Measurements from ENCODE around the gene CEP112. TPM values are rescaled to one million over a fixed set of nuclear protein-coding genes. Genes with fewer than 3 reads are reported as not detected.

CEP112 gene
- total RNA-seq, 1 donor from 2014 or later: 9.5 TPM

DNA sequence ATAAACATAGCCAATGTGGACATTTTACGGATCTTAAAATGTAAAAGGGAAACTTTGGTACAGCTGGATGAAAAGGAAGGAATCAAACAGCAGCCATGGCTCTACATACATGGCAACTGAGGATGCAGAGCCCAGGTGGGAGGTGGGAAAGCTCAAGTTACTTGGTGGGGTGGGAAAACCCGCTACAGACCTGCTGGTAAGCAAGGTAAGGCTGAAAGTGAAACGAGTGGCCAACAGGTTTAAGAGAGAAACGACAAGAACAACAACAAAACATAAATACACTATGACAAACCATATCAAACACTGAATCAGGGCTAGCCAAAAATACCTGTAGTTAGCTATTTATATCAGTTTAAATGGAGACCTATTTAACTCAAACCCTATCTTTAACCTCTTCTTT is 185.3 kb downstream of the CEP112 start:
- Mint-ChIP-seq H3K4me1 (ENCODE audit: unreplicated experiment) (no peaks in the 10 kb centered on the region), H3K27ac (ENCODE audit: unreplicated experiment) (no peak overlapping the region)

DNA sequence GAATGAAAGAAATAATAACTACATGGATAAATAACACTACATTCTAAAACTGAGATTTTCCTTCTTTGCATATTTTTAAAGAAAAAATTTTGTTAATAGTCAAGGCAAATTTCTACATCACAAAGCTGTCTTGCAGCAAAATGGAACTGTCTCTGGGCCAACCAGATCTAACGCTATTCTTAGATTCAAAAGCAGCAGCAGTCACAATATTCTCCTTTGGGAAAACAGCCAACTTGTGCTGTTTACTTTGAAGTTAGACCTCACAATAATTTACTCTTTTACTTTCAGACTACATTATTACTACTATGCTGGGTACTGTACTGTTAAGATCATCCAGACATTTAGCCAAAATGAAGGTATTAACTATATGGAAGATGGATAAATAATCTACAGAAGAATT is 189.1 kb downstream of the CEP112 start:
- DNase-seq (ENCODE audit: extremely low spot score, unreplicated experiment): no peak
- Mint-ChIP-seq H3K36me3 (ENCODE audit: unreplicated experiment) (peaks cover 13% of the 10 kb centered on the region), H3K4me3 (ENCODE audit: unreplicated experiment) (no peak overlapping the region), H3K27ac (ENCODE audit: unreplicated experiment) (no peak overlapping the region), H3K4me1 (ENCODE audit: unreplicated experiment) (no peaks in the 10 kb centered on the region), H3K27me3 (ENCODE audit: unreplicated experiment) (no peaks in the 10 kb centered on the region), H3K9me3 (ENCODE audit: unreplicated experiment) (peaks cover 6% of the 10 kb centered on the region)
- TF ChIP-seq, protein P1, sequence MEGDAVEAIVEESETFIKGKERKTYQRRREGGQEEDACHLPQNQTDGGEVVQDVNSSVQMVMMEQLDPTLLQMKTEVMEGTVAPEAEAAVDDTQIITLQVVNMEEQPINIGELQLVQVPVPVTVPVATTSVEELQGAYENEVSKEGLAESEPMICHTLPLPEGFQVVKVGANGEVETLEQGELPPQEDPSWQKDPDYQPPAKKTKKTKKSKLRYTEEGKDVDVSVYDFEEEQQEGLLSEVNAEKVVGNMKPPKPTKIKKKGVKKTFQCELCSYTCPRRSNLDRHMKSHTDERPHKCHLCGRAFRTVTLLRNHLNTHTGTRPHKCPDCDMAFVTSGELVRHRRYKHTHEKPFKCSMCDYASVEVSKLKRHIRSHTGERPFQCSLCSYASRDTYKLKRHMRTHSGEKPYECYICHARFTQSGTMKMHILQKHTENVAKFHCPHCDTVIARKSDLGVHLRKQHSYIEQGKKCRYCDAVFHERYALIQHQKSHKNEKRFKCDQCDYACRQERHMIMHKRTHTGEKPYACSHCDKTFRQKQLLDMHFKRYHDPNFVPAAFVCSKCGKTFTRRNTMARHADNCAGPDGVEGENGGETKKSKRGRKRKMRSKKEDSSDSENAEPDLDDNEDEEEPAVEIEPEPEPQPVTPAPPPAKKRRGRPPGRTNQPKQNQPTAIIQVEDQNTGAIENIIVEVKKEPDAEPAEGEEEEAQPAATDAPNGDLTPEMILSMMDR (IDR thresholded peaks at IDR 0.05): no peak

More for the DNA sequence above, 185.3 kb downstream of the CEP112 start:
- no peak overlapping the region for H3K4me3 Mint-ChIP-seq (ENCODE audit: unreplicated experiment)
- no peak for DNase-seq (ENCODE audit: extremely low spot score, unreplicated experiment)
- H3K36me3 Mint-ChIP-seq (ENCODE audit: unreplicated experiment): peaks cover 6% of the 10 kb centered on the region
- peaks cover 21% of the 10 kb centered on the region for H3K9me3 Mint-ChIP-seq (ENCODE audit: unreplicated experiment)
- no peaks in the 10 kb centered on the region for H3K27me3 Mint-ChIP-seq (ENCODE audit: unreplicated experiment)
- TF ChIP-seq, protein P1 (IDR thresholded peaks at IDR 0.05): no peak

DNA sequence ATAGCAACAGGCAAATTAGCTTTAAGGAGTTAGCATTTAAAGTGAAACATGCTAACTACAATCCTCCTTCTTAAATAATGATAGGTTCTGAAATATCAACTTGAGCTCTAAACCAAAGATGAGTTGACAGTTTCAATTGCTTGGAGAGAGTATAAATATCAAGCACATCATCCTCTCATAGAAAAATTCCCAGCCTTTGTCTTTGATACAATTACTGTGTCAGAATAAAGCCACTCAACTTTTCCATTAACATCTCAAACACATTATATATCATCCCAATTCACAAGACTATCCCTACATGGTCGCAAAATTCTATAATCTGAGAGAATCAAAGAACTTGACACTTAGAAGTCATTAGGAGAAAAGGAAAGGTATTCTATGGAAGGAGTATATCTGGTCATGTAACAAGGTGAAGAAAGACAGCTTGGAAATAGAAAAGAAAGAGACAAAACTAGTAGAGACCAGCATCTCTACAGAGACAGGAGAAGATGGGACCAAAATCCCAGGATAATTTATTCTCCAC is 189.8 kb downstream of the CEP112 start:
- no peak overlapping the region for H3K27ac Mint-ChIP-seq (ENCODE audit: unreplicated experiment)
- H3K36me3 Mint-ChIP-seq (ENCODE audit: unreplicated experiment): peaks cover 13% of the 10 kb centered on the region
- H3K27me3 Mint-ChIP-seq (ENCODE audit: unreplicated experiment): no peaks in the 10 kb centered on the region
- no peaks in the 10 kb centered on the region for H3K4me1 Mint-ChIP-seq (ENCODE audit: unreplicated experiment)
- TF ChIP-seq, protein P1 (IDR thresholded peaks at IDR 0.05): no peak
- DNase-seq (ENCODE audit: extremely low spot score, unreplicated experiment): no peak
- peaks cover 6% of the 10 kb centered on the region for H3K9me3 Mint-ChIP-seq (ENCODE audit: unreplicated experiment)
- H3K4me3 Mint-ChIP-seq (ENCODE audit: unreplicated experiment): no peak overlapping the region

DNA sequence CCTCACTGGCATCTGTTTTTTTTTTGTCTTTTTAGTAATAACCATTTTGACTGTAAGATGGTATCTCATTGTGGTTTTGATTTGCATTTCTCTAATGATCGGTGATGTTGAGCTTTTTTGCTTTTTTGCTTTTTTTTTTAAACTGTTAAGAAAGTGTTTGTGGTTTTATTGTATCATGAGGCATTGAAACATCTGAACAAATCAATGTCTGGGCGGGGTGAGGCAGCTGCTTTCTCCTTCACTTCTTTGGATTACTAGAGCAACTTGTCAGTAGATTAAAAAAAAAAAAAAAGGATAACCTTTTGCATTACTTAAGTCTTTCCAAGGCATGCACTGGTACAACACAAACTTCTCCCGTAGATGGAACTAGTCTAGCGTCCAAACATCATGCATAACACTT is 191.7 kb downstream of the CEP112 start:
- Mint-ChIP-seq H3K4me3 (ENCODE audit: unreplicated experiment) (no peak overlapping the region), H3K27ac (ENCODE audit: unreplicated experiment) (no peak overlapping the region), H3K36me3 (ENCODE audit: unreplicated experiment) (peaks cover 13% of the 10 kb centered on the region), H3K4me1 (ENCODE audit: unreplicated experiment) (no peaks in the 10 kb centered on the region), H3K9me3 (ENCODE audit: unreplicated experiment) (peaks cover 6% of the 10 kb centered on the region), H3K27me3 (ENCODE audit: unreplicated experiment) (no peaks in the 10 kb centered on the region)
- TF ChIP-seq, protein P1 (IDR thresholded peaks at IDR 0.05): no peak
- no peak for DNase-seq (ENCODE audit: extremely low spot score, unreplicated experiment)

DNA sequence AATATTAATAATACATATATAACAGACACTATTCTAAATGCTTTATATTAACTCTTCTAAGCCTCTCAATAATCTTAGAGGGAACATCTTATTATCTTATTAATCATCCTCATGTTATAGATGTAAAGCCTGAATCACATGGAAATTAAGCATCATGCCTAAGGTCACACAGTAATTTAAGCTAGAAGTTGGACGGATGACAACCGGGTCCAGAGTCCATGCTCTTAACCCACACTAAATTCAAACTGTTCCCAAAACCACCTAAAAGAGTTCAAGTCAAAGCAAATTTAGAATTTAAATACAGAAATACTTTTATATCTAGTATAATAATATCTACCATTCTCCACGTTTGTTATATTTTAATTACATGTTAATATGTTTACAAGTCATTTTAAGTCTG is 193.3 kb downstream of the CEP112 start:
- H3K27me3 Mint-ChIP-seq (ENCODE audit: unreplicated experiment): no peaks in the 10 kb centered on the region
- no peak overlapping the region for H3K4me3 Mint-ChIP-seq (ENCODE audit: unreplicated experiment)
- TF ChIP-seq, protein P1 (IDR thresholded peaks at IDR 0.05): no peak
- no peak for DNase-seq (ENCODE audit: extremely low spot score, unreplicated experiment)
- no peak overlapping the region for H3K27ac Mint-ChIP-seq (ENCODE audit: unreplicated experiment)
- H3K36me3 Mint-ChIP-seq (ENCODE audit: unreplicated experiment): peaks cover 7% of the 10 kb centered on the region
- no peaks in the 10 kb centered on the region for H3K9me3 Mint-ChIP-seq (ENCODE audit: unreplicated experiment)
- no peaks in the 10 kb centered on the region for H3K4me1 Mint-ChIP-seq (ENCODE audit: unreplicated experiment)

Data from osteocyte (in vitro differentiated cells).